Measurements from ENCODE around the gene SLC9A9. TPM values are rescaled to one million over a fixed set of nuclear protein-coding genes. Genes with fewer than 3 reads are reported as not detected.

The SLC9A9 gene
- total RNA-seq, 6 experiments from 2014 or later = 1.3 to 6.3 (median 3.0) TPM

- Histone ChIP-seq H3K4me3 (no peak overlapping the region), H3K4me1 (no peaks in the 10 kb centered on the region), H3K27ac (no peak overlapping the region), H3K36me3 (no peaks in the 10 kb centered on the region), H3K27me3 (no peaks in the 10 kb centered on the region), H3K9me3 (no peaks in the 10 kb centered on the region)
- TF ChIP-seq CTCF (IDR thresholded peaks at IDR 0.05) (peak; percentile 24 to 37 (median 32)), POLR2A (IDR thresholded peaks at IDR 0.05) (no peak)
- ATAC-seq (no peak), DNase-seq (no peak)
- intact Hi-C loops (cut with DNase I) = no loop called here
Measured at GRCh38 chr3:143763564-143764162, 84.6 kb downstream of the SLC9A9 start.

GRCh38 chr3:143757691-143758090 is 90.6 kb downstream of the SLC9A9 start:
- intact Hi-C loops (cut with DNase I) = no loop called here
- Histone ChIP-seq H3K9me3 (no peaks in the 10 kb centered on the region), H3K36me3 (no peaks in the 10 kb centered on the region), H3K27ac (no peak overlapping the region), H3K4me1 (no peaks in the 10 kb centered on the region), H3K4me3 (no peak overlapping the region), H3K27me3 (no peaks in the 10 kb centered on the region)
- 43% methylated on average over 4 of the region's 4 CpGs for WGBS (ENCODE audit: insufficient coverage, low coverage, low lambda C conversion rate, missing lambda C conversion rate)
- DNase-seq (no peak), ATAC-seq (no peak)
- TF ChIP-seq CTCF (IDR thresholded peaks at IDR 0.05) (no peak), POLR2A (IDR thresholded peaks at IDR 0.05) (no peak)

GRCh38 chr3:143755978-143756377 is 92.3 kb downstream of the SLC9A9 start:
- intact Hi-C loops (cut with DNase I) = no loop called here
- H3K27me3 ChIP-seq = no peaks in the 10 kb centered on the region
- H3K27ac ChIP-seq = no peak overlapping the region
- WGBS (ENCODE audit: insufficient coverage, low coverage, low lambda C conversion rate, missing lambda C conversion rate) = 49% methylated on average over 2 of the region's 2 CpGs
- H3K4me1 ChIP-seq = no peaks in the 10 kb centered on the region
- H3K4me3 ChIP-seq = no peak overlapping the region
- ATAC-seq (no peak), DNase-seq (no peak)
- no peak for TF ChIP-seq CTCF (IDR thresholded peaks at IDR 0.05)
- TF ChIP-seq POLR2A (IDR thresholded peaks at IDR 0.05) = no peak
- no peaks in the 10 kb centered on the region for H3K9me3 ChIP-seq
- no peaks in the 10 kb centered on the region for H3K36me3 ChIP-seq

- Histone ChIP-seq H3K4me3 (no peak overlapping the region), H3K36me3 (no peaks in the 10 kb centered on the region), H3K27ac (no peak overlapping the region), H3K4me1 (no peaks in the 10 kb centered on the region), H3K9me3 (no peaks in the 10 kb centered on the region), H3K27me3 (no peaks in the 10 kb centered on the region)
- ATAC-seq (no peak), DNase-seq (no peak)
- 21% methylated on average over 1 of the region's 1 CpG for WGBS (ENCODE audit: insufficient coverage, low coverage, low lambda C conversion rate, missing lambda C conversion rate)
- TF ChIP-seq CTCF (IDR thresholded peaks at IDR 0.05) (no peak), POLR2A (IDR thresholded peaks at IDR 0.05) (no peak)
- intact Hi-C loops (cut with DNase I) = no loop called here
Measured at GRCh38 chr3:143754090-143754489, 94.2 kb downstream of the SLC9A9 start.

- H3K36me3 ChIP-seq = no peaks in the 10 kb centered on the region
- H3K9me3 ChIP-seq = no peaks in the 10 kb centered on the region
- no peaks in the 10 kb centered on the region for H3K27me3 ChIP-seq
- TF ChIP-seq CTCF (IDR thresholded peaks at IDR 0.05) = no peak
- TF ChIP-seq POLR2A (IDR thresholded peaks at IDR 0.05) = no peak
- ATAC-seq = no peak
- H3K4me3 ChIP-seq = no peak overlapping the region
- no peaks in the 10 kb centered on the region for H3K4me1 ChIP-seq
- DNase-seq = no peak
- H3K27ac ChIP-seq = no peak overlapping the region
- intact Hi-C loops (cut with DNase I) = no loop called here
Measured at GRCh38 chr3:143753456-143753855, 94.8 kb downstream of the SLC9A9 start.

Measured in right lobe of liver (tissue), 6 donors.